Stimulated activated CD4-positive, alpha-beta T cell treated with anti-CD3 and anti-CD28 coated beads, Interleukin-2, amount 100 ng/mL, for 24 hours (primary cell): ENCODE data around the gene VIPR2.
A peak's percentile ranks its signal among the peaks of the same experiment; 100 is the strongest.
"Not testable (repeated sequence)": the region's sequence is repeated elsewhere in the genome, so short reads cannot be mapped to it uniquely, and the experiment has no call there.

Source experiments
- DNase-seq, 2 donors: peaks; one replicate each; pipeline ENCODE4 v3.0.0-alpha.2; 2020

Gene VIPR2

GRCh38 chr7:159086301-159086925, 58.3 kb downstream of the VIPR2 start:
- DNase-seq, result no peak

- DNase-seq, result no peak
Measured at GRCh38 chr7:159084069-159084801, 60.4 kb downstream of the VIPR2 start.

GRCh38 chr7:159083698-159084068, 61.0 kb downstream of the VIPR2 start:
- DNase-seq, result no peak

GRCh38 chr7:159083001-159083697, 61.5 kb downstream of the VIPR2 start:
- no peak for DNase-seq

GRCh38 chr7:159082075-159082474, 62.6 kb downstream of the VIPR2 start:
- not testable (repeated sequence) for DNase-seq

GRCh38 chr7:159078911-159079270, 65.8 kb downstream of the VIPR2 start:
- no peak for DNase-seq

GRCh38 chr7:159078193-159078910, 66.3 kb downstream of the VIPR2 start:
- DNase-seq, result no peak

GRCh38 chr7:159076333-159076732, 68.3 kb downstream of the VIPR2 start:
- no peak for DNase-seq

GRCh38 chr7:159075563-159076238, 69.0 kb downstream of the VIPR2 start:
- DNase-seq, result no peak

GRCh38 chr7:159071260-159071659, 73.4 kb downstream of the VIPR2 start:
- DNase-seq, result no peak

- peak in 1 of 2 donors; percentile 24 for DNase-seq
Measured at GRCh38 chr7:159070431-159071148, 74.1 kb downstream of the VIPR2 start.

- DNase-seq, result no peak
Measured at GRCh38 chr7:159068893-159069448, 75.7 kb downstream of the VIPR2 start.

GRCh38 chr7:159068488-159068811, 76.2 kb downstream of the VIPR2 start:
- DNase-seq, result no peak

- DNase-seq, result no peak
Measured at GRCh38 chr7:159067576-159068487, 76.8 kb downstream of the VIPR2 start.

GRCh38 chr7:159066816-159067575, 77.7 kb downstream of the VIPR2 start:
- no peak for DNase-seq

- no peak for DNase-seq
Measured at GRCh38 chr7:159065852-159066480, 78.7 kb downstream of the VIPR2 start.

GRCh38 chr7:159064816-159065510, 79.7 kb downstream of the VIPR2 start:
- no peak for DNase-seq

- no peak for DNase-seq
Measured at GRCh38 chr7:159064121-159064815, 80.4 kb downstream of the VIPR2 start.
